HFF-Myc (cell line): ENCODE results near the gene STK40.

Experiments used
- DNase-seq: peaks from one replicate; pipeline ENCODE4 v3.0.0-alpha.2; 2011; ENCODE audit warnings: low read depth; ENCODE audit errors: extremely low read depth
- H3K4me3 ChIP-seq: replicated peaks from 2 replicates; pipeline ENCODE4 v1.5.1; 2011; ENCODE audit warnings: low read depth, mild to moderate bottlenecking, control low read depth, low read length
- TF ChIP-seq, protein P1 (sequence below): IDR thresholded peaks from 2 replicates; pipeline ENCODE4 v1.5.1; 2012; ENCODE audit warnings: mild to moderate bottlenecking, low read depth, low read length, control low read depth; ENCODE audit errors: missing control alignments

Gene STK40

DNA sequence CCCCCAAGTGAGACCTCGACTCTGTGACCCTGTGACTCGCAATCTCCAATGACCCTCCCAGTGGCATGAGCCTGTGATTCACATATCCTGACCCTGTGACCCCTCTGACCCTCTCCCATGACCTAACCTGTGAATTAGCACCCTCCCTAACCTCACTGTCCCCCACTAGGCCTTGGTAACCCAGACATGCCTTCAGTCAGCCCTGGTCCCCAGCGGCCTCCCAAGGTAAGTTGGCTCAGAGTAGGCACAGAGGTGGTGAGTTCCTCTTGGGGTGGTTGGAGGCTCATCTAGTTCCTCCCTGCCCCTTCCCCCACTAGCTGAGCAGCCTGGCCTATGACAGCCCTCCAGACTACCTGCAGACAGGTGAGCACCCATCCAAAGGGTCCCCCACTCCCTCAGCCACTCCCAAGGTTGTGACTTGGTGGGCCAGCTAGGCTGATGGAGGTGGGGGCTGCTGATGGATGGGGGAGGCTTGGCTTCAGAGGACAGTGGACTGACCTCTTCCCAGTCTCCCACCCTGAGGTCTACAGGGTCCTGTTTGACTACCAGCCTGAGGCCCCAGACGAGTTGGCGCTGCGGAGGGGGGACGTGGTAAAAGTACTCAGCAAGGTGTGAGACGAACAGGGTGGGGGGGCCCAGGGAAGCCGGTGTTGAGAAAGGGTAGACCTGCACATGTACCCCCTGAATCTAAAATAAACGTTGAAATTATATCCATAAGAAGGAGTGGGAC, 78.0 kb downstream of the STK40 start:
- H3K4me3 ChIP-seq, result peak overlapping the region; percentile 47
- TF ChIP-seq, protein P1, sequence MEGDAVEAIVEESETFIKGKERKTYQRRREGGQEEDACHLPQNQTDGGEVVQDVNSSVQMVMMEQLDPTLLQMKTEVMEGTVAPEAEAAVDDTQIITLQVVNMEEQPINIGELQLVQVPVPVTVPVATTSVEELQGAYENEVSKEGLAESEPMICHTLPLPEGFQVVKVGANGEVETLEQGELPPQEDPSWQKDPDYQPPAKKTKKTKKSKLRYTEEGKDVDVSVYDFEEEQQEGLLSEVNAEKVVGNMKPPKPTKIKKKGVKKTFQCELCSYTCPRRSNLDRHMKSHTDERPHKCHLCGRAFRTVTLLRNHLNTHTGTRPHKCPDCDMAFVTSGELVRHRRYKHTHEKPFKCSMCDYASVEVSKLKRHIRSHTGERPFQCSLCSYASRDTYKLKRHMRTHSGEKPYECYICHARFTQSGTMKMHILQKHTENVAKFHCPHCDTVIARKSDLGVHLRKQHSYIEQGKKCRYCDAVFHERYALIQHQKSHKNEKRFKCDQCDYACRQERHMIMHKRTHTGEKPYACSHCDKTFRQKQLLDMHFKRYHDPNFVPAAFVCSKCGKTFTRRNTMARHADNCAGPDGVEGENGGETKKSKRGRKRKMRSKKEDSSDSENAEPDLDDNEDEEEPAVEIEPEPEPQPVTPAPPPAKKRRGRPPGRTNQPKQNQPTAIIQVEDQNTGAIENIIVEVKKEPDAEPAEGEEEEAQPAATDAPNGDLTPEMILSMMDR, result no peak
- DNase-seq, result no peak

DNA sequence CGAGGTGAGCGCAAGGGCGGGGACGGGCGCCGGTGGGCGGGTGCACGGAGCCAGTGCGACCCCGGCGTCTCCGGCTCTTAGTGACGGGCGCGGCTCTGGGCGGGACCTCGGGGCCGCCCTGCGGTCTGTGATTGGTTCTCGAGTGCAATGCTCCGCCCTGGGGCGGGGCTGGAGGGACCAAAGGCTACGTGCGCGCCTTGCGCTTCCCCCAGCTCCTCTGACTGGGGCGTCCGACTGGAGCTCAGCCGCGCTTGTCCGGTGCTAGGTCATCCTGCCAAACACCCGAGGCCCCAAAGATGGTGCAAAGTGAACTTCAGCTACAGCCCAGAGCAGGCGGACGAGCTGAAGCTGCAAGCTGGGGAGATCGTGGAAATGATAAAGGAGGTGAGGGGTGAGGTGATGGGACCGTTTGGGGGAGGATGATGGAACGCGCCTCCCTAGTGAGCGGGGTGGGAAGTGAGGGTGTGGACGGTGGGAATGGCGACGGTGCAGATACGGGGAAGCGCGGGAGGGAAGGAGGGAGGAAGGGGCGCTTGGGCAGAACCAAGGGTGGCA, 78.7 kb downstream of the STK40 start:
- H3K4me3 ChIP-seq, result peak overlapping the region; percentile 47
- peak; percentile 81 for DNase-seq
- TF ChIP-seq, protein P1, result no peak

DNA sequence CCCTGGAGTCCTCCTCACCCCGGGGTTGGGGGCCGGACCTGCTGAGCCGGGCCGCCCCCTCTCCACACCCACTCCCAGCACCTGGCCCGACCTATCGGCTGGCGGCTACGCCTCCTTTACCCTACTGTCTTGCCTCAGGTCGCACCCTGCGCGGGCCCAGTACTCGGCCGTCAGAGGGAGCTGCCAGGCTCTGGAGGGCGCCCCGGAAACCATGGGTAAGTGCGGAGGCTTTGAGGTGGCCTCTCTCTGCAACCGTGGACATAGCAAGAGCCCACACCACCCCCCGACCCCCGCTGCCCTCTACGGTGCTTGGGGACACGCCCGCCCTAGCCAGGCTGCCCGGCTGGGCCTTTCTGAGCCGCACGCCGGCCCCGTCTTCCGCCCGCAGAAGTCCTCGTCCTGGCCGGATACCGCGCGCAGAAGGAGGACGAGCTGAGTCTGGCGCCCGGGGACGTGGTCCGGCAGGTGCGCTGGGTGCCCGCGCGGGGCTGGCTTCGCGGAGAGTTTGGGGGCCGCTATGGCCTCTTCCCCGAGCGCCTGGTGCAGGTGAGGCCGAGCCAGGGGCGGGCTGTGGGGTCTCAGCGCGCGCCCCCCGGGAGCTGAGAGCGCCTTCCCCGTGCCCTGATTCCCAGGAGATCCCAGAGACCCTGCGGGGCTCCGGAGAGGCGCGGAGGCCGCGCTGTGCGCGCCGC, 79.4 kb downstream of the STK40 start, which contains the start of gene SH3D21:
Gene SH3D21, plus strand, starts transcription at position 159 of the 692 bp plus-strand sequence. Its CDS starts 53 bp downstream, at position 212.
- TF ChIP-seq, protein P1, result no peak
- DNase-seq, result no peak
- peak within 1 kb of the TSS; percentile 47 for H3K4me3 ChIP-seq

DNA sequence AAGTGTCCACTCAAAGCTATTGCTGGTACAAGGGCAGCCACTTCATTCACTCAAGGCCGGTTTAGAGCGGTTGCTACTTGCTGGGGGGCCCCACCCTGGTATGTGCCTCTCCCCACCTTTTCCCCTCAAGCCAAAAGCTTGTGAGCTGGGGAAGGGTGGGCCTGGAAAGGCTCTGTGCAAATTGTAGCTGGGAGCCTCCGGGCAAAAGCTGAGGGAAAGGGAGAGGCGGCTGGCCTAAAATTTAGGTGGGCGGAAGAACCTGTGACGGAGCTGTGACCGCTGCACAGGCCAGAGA, 79.9 kb downstream of the STK40 start:
- no peak for DNase-seq
- TF ChIP-seq, protein P1, result no peak
- no peak overlapping the region; the same call in 1 of the 2 replicates for H3K4me3 ChIP-seq

DNA sequence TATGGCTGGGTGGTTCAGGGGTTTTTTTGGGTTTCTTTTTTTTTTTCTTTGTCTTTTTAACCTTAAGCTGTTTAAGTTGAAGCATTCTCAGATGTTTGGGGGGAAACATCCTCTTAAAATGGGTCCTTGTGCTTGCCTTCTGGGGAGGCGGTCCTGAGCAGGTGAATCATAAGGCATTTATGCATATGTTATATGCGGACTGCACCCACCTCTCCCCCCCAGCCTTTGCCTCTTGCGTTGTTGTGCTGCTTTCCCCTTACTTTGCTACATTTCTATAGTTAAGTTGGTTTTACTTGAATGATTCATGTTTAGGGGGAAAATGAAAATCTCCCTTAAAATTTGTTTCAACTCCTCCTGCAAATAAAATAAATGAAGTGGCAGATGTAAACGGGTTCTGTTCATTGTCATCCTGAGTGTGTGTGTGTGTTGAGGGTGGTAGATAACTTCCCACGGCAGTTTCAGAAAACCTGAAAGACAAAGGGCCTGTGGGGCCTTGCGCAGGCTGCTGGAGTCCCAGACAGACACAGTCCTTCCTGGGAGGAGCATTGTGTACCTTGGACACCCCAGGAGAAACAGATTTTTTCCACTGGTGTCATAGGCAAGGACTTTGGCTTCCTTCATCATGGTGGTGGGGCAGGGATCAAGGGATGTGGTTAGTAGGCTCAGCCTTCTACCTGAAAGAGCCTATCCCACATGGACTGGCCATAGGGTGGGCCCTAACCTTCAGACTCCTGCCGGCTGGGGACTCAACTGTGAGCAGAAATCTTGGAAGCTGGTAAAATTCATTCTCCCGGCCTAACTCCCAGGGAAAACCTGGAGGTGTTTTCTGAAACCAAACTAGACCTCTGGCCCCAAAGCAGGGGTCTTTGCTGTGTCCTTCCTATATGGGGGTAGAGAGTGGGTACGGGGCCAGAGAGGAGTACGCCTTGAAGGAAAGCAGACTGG, 80.5 kb downstream of the STK40 start:
- no peak overlapping the region for H3K4me3 ChIP-seq
- TF ChIP-seq, protein P1, result no peak
- no peak for DNase-seq

DNA sequence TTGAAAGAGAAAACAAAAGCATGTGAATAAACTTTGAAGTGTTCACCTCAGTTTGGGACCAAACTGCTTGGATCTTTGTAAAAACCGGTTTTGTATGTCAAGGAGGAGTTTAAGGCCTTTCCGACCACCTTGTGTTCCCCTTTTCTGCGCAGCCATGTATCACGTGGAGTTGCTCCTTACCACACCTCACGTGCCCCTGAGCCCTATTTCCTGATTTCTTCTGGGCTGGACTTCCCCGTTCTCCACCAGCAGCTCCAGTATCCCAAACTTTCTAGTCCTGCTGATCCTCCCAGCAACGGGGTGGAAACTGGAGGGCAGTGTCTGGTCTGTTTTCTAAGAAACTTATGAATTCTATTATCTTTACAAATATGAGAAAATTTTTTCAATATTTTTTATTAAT, 81.2 kb downstream of the STK40 start:
- no peak overlapping the region for H3K4me3 ChIP-seq
- DNase-seq, result no peak
- TF ChIP-seq, protein P1, result no peak
